B cell (primary cell): ENCODE results near the gene HEPACAM.

Source experiments
- CTCF ChIP-seq: fragments of 200-600 bp; IDR thresholded peaks from one replicate; pipeline ENCODE4 v1.8.0; 2022; ENCODE audit warnings: antibody characterized with exemption, mild to moderate bottlenecking
- EZH2 ChIP-seq: IDR thresholded peaks from 2 replicates; pipeline ENCODE4 v1.6.1; 2012; ENCODE audit warnings: borderline replicate concordance, low read depth, mild to moderate bottlenecking, moderate library complexity, low read length; ENCODE audit not compliant: insufficient read depth, poor library complexity, severe bottlenecking

DNA sequence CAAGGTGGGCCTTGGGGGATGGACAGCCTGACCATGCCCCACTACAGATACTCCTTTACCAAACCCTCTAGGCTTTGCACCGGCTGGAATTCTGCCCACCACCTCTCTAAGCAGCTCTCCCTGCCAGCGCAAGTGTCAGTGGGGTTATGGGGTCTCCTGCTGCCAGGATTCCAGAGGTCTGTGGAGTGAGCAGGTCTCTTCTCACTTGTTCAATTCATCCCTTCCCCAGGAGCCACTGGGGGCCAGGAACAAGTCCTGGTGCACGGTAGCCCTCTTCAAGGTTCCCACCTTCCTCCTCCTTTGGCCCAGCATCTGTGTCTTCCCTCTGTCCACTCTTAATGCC, 48.6 kb upstream of the HEPACAM start:
- TF ChIP-seq CTCF (no peak), EZH2 (no peak)
